Heart left ventricle (tissue), 16 donors: ENCODE results near the gene AKTIP. TPM values are rescaled to one million over a fixed set of nuclear protein-coding genes. Genes with fewer than 3 reads are reported as not detected.

Source experiments
- ATAC-seq, 4 donors: fragments of 200-7000 bp; cut with Tn5 transposase; one replicate each; pipeline ENCODE4 v1.9.1; 2020 to 2022; ENCODE audit warnings: moderate library complexity in 4 of 4, mild to moderate bottlenecking in 3 of 4, moderate number of reproducible peaks in 1 of 4
- DNase-seq, 5 donors: peaks; one replicate each; pipeline ENCODE4 v3.0.0-alpha.2; 2020
- H3K27ac ChIP-seq, 12 donors: fragments of 200-600 bp; sonication (generic) in 4 of 12; one replicate each; pipeline versions ENCODE4 v1.5.0 to v1.8.0; 2016 to 2022; ENCODE audit warnings: mild to moderate bottlenecking in 2 of 12
- H3K27me3 ChIP-seq, 9 donors: fragments of 200-600 bp; sonication (generic) in 2 of 9; one replicate each; pipeline versions ENCODE4 v1.5.1 to v1.8.0; 2016 to 2022; ENCODE audit warnings: mild to moderate bottlenecking in 3 of 9
- H3K36me3 ChIP-seq, 9 donors: fragments of 200-600 bp; sonication (generic) in 2 of 9; one replicate each; pipeline versions ENCODE4 v1.5.0 to v1.8.0; 2018 to 2022; ENCODE audit warnings: mild to moderate bottlenecking in 2 of 9
- H3K4me1 ChIP-seq, 12 donors: fragments of 200-600 bp; sonication (generic) in 4 of 12; one replicate each; pipeline versions ENCODE4 v1.5.0 to v1.8.0; 2016 to 2022; ENCODE audit warnings: mild to moderate bottlenecking in 3 of 12
- H3K4me3 ChIP-seq, 12 donors: fragments of 200-600 bp; sonication (generic) in 4 of 12; one replicate each; pipeline versions ENCODE4 v1.5.0 to v1.8.0; 2017 to 2022; ENCODE audit warnings: mild to moderate bottlenecking in 9 of 12, moderate library complexity in 4 of 12
- H3K9me3 ChIP-seq, 12 donors: fragments of 200-600 bp; sonication (generic) in 4 of 12; one replicate each; pipeline versions ENCODE4 v1.5.0 to v1.8.0; 2016 to 2022; ENCODE audit warnings: mild to moderate bottlenecking in 1 of 12
- CTCF ChIP-seq, 12 donors: fragments of 200-600 bp; sonication (generic) in 4 of 12; IDR thresholded peaks; one replicate each; pipeline versions ENCODE4 v1.5.0 to v1.8.0; 2018 to 2022; ENCODE audit warnings: antibody characterized with exemption in 12 of 12, mild to moderate bottlenecking in 5 of 12
- POLR2A ChIP-seq, 2 donors: fragments of 450-650 bp; IDR thresholded peaks; one replicate each; pipeline ENCODE4 v1.6.1; 2017; ENCODE audit warnings: antibody characterized with exemption in 2 of 2, mild to moderate bottlenecking in 2 of 2, moderate library complexity in 2 of 2
- whole genome bisulfite sequencing, 4 donors: extraction: QIAGEN DNeasy Blood & Tissue Kit in 2 of 4; methylation state at CpG; one replicate each; pipeline versions ENCODE4 v1.1.5 to v1.1.7; 2013 to 2018; 5-methylcytosine and 5-hydroxymethylcytosine counted together
- intact Hi-C, 10 donors: fragments of 100-400 bp; cut with DNase I; formaldehyde crosslinking; loops; one replicate each; pipeline versions ENCODE4 v1.11.1 to v1.14.2; 2022
- polyA plus RNA-seq, 2 donors: library from polyadenylated mRNA; stranded (reverse); fragments of 200-250 nt; gene quantifications; one replicate each; pipeline ENCODE4 v1.2.3, GENCODE V29; 2013
- total RNA-seq, 9 donors: library from RNA; depleted of rRNA in 2 of 9; stranded (reverse); fragments of >200 nt in 2 of 9; fragmentation: NEBNext Ultra II Directional in 3 of 9; extraction: Animal tissue kit (Norgen Biotek cat#: 25700) in 3 of 9; gene quantifications; one replicate each; pipeline versions ENCODE4 v1.1.0 to v1.2.4, GENCODE V29; 2016 to 2023
- donor health status: ischemic (EF 13 %, LVEDD 7.1; RV severe dilation, severe dysfunction).
- donor health status: healthy with polysubstance abuse.
- donor health status: DM: no; HTN: yes; CAD: no.
- donor health status: DM: no; HTN: no; CAD: no.
- donor health status: ischemic (EF 25% LVEDD 6.9; RV normal size, moderate dysfunction).
- donor health status: ischemic (EF 25% LVEDD 5.7; RV mildly dilated, moderate dysfunction).
- donor health status: healthy.
- donor health status: DM: yes; HTN: yes; CAD: no.
- donor health status: ischemic (EF 35%, LVEDD 5.7; RV mildly dilated, moderate dysfunction).
- donor health status: nonischemic (EF 11% LVEDD 7.7; RV severe dilation, severe dysfunction).
- donor health status: DM: yes; HTN: yes; CAD: no.
- donor health status: PGD.
- donor health status: ischemic (EF 29% LVEDD 5.4; RV normal size, mild dysfunction).
- donor health status: nonischemic (EF 23%, LVEDD 6.1; RV moderate dilation, normal function).

Gene AKTIP
- total and polyA plus RNA-seq, 11 donors, result 33.6 to 108 (median 81.8) TPM

GRCh38 chr16:53519417-53520091 is 16.5 kb upstream of the AKTIP start:
- Histone ChIP-seq H3K27ac (peak overlapping the region; percentile 71 to 93 (median 88)), H3K36me3 (no peaks in the 10 kb centered on the region), H3K27me3 (no peaks in the 10 kb centered on the region), H3K4me1 (peaks cover 0 to 35% (median 11%) of the 10 kb centered on the region in 12 donors), H3K4me3 (peak overlapping the region in 1 of 12 donors; percentile 28), H3K9me3 (peaks cover 0 to 5% (median 0%) of the 10 kb centered on the region in 12 donors)
- 90 to 95% (median 92%) methylated on average over 8 of the region's 8 CpGs for WGBS, 4 donors
- TF ChIP-seq POLR2A (IDR thresholded peaks at IDR 0.05), result no peak
- no peak for TF ChIP-seq CTCF (IDR thresholded peaks at IDR 0.05)
- no peak for ATAC-seq
- intact Hi-C loops, result loop anchor here in 2 of 10 donors (10.0 kb wide), 2 partner anchors 85 to 195 kb away; partner anchors contain the start of gene RBL2 (in 1 of the 2)
- DNase-seq, result no peak

GRCh38 chr16:53518550-53519416 is 15.8 kb upstream of the AKTIP start:
- peak overlapping the region in 4 of 12 donors; percentile 20 to 35 (median 25) for H3K4me3 ChIP-seq
- peaks cover 0 to 35% (median 11%) of the 10 kb centered on the region in 12 donors for H3K4me1 ChIP-seq
- H3K36me3 ChIP-seq, result no peaks in the 10 kb centered on the region
- TF ChIP-seq CTCF (IDR thresholded peaks at IDR 0.05) (no peak), POLR2A (IDR thresholded peaks at IDR 0.05) (peak in 1 of 2 donors; percentile 45)
- ATAC-seq (peak; percentile 77 to 93 (median 88)), DNase-seq (peak in 4 of 5 donors; percentile 58 to 76 (median 66))
- H3K27me3 ChIP-seq, result no peaks in the 10 kb centered on the region
- WGBS, 4 donors, result 58 to 69% (median 60%) methylated on average over 19 of the region's 19 CpGs
- H3K27ac ChIP-seq, result peak overlapping the region; percentile 71 to 94 (median 88)
- H3K9me3 ChIP-seq, result peaks cover 0 to 5% (median 0%) of the 10 kb centered on the region in 12 donors
- intact Hi-C loops, result loop anchor here in 2 of 10 donors (10.0 kb wide), 2 partner anchors 84 to 194 kb away; partner anchors contain the start of gene RBL2 (in 1 of the 2)

GRCh38 chr16:53517851-53518250 is 14.8 kb upstream of the AKTIP start:
- no peaks in the 10 kb centered on the region for H3K36me3 ChIP-seq
- no peaks in the 10 kb centered on the region for H3K27me3 ChIP-seq
- H3K4me1 ChIP-seq, result peaks cover 0 to 35% (median 11%) of the 10 kb centered on the region in 12 donors
- no peak for ATAC-seq
- intact Hi-C loops, result loop anchor here in 2 of 10 donors (10.0 kb wide), 2 partner anchors 83 to 193 kb away; partner anchors contain the start of gene RBL2 (in 1 of the 2)
- peak overlapping the region; percentile 71 to 94 (median 88) for H3K27ac ChIP-seq
- DNase-seq, result no peak
- peaks cover 0 to 5% (median 0%) of the 10 kb centered on the region in 12 donors for H3K9me3 ChIP-seq
- H3K4me3 ChIP-seq, result peak overlapping the region in 1 of 12 donors; percentile 28
- WGBS, 4 donors, result 94 to 98% (median 97%) methylated on average over 4 of the region's 4 CpGs
- no peak for TF ChIP-seq CTCF (IDR thresholded peaks at IDR 0.05)
- no peak for TF ChIP-seq POLR2A (IDR thresholded peaks at IDR 0.05)
